HG03457 (cell line): ENCODE results near the gene ENPP3.
A peak's percentile ranks its signal among the peaks of the same experiment; 100 is the strongest.

ENCODE experiments used
- ATAC-seq: cut with Tn5 transposase; IDR thresholded peaks from one replicate; pipeline ENCODE4 v1.9.1; 2021; ENCODE audit warnings: moderate number of reproducible peaks; ENCODE audit not compliant: unreplicated experiment

The ENPP3 gene

DNA sequence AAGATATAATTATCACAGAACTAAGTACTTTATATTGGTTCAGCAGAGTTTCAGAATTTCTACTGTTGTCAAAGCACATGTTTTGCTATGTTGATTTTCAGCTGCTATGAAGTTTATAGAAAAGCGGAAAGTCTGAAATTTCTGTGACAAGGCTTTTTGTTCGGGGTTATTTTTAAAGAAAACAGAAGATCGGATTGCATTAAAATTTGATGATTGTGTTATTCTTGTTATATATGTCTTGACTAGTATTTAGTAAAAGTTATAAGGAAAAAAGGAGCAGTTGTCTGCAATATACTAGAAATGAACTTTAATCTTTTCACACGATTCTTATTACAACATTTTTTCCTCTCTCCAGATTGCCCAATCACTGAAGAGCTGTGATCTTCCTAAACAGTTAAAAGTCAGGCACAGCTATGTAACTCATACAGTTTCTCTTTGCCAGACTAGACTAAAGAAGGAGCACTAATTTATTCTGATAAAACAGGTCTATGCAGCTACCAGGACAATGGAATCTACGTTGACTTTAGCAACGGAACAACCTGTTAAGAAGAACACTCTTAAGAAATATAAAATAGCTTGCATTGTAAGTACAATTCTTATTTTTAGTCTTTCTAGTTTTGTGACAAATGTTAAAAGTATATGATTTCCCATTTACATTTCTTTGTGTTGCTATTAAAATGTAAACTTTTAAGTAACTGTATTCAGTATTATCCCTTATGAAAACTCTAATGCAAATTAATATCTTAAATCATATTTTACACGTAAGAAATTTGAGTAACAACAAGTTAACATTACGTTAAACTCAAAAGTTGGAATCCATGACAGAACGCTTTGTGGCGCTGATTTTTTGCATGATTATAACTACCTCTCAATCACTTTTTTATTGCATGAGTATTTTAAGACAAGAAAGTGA is at the start of gene ENPP3:
TSS of gene ENPP3 (plus strand) at position 423 of the 913 bp plus-strand sequence. CDS start at position 506, 83 bp downstream.
- ATAC-seq: no peak

DNA sequence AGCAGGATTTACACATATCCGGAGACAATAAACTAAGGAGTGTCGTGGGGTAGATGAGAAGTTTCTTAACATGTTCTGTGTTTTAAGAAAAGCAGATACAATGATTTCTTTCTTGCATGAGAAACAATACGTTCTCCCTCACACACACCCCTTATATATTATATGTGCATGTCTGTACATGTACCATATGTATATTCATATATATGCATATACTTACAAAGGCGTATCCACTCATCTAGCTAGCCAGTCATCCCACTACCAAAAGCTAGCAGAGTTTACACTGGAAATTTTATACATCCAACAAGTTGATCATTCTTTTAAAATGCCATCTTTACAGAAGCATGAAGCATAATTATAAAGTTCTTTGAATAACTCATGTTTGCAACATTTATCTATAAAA is 49.2 kb upstream of the ENPP3 start:
- no peak for ATAC-seq

DNA sequence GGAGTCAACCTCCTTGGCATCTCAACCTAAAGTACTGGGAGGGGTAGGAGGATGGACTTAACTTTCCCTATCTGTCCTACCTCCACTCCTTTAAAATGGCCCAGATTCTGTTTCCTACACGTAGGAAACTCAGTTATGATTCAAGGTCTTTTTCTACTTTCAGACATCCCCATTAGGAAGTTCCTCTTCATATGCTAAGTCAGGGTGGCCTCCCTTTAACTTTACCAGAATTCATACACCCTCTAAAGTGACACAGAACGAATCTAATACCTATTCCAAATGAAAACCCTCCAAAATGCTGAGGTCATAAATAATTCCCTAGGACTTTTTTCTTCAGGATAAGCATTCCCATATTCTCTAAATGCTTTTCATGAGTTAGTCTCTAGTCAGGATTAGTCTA is 48.5 kb upstream of the ENPP3 start:
- ATAC-seq: no peak

DNA sequence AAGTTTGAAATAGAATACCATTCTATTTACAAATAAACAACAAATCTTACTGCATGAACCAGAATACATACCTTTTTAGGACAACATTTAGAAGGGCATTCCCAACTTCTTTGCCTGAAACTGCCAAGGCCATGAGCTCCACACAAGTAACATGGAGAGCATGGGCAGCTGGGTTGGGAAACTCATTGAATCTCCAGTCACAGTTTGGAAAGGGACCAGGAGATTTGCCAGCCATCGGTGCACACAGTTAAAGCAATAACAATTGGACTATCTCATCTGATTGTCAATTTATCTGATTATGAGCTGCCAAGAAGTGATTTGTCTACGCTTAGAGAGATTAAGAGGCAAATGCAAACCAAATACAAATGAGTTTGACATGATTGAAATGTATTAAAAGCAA is 44.2 kb upstream of the ENPP3 start:
- ATAC-seq: no peak

DNA sequence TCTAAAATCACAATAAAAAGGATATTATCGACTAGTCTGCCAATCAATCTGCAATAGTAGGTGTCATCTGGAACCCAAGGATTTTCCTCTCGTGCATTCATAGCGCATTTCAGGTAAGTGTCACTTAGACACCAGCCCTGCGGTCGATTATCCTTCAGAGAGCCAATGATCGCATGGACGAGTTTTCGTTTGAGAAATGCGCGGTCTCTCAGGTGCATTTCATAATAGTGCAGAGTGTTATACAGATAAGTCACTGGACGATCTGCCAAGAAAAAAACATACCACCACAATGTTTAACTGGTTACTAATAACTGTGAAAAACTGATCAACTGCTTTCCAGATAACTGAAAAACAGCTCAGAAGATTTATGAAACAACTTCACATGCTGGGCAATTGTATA is 43.0 kb upstream of the ENPP3 start:
- no peak for ATAC-seq

DNA sequence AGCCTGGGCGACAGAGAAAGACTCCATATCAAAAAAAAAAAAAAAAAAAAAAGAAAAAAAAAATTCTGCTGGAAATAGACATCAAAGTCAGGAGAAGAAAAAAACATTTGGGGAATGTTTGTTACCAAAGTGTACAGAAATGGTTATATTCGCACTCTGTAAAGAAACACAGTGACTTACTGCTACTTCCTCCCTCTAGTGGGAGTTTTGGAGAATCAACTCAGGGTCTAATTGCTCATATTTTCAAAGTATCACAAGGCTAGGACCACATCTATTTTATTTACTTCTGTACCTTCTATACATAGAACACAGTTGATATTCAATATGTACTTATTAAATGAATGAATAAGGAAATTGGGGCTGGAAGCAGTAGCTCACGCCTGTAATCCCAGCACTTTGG is 39.7 kb upstream of the ENPP3 start:
- ATAC-seq: no peak

DNA sequence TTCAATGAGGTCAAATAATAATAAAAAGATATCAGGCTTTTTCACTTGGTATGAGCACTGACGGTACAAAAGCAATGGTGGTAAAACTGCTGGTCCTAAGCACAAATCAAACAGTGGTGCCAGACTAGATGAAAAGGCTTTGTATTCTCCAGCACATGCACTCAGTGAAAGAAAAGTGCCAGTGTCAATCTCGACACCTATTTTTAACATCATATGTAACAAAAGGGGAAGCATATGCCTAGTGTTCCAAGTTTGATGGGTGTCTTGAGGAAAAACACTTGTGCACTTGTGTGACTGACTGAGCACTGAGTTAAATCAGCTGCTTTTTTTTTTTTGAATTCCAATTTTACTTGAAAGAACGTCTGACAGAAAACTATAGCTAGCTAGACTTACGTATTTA is 36.4 kb upstream of the ENPP3 start:
- ATAC-seq: no peak

DNA sequence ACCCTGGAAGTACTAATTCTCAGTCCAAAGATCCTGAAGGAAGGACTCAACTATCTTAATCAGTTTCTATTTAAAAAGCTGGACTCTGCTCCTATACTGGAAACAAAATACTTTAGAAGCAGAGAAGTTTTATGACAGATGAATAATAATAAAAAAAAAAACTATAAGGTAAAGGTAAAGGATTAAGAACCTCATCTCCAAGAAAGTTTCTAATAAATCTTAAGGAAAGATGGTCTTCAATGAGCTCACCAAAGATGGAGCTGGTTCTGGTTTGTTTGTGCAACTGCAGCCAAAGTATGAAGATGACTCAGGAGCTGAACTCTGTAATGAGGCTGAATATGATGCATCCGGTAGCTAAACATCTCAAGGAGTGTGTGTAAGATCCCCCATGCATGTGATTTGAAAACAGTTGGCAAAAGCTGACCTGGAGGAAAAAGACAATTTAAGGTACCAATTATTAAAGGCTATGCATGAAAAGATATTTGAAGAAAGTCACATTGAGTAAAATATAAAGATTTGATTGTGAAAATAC is 34.3 kb upstream of the ENPP3 start:
- ATAC-seq: no peak

DNA sequence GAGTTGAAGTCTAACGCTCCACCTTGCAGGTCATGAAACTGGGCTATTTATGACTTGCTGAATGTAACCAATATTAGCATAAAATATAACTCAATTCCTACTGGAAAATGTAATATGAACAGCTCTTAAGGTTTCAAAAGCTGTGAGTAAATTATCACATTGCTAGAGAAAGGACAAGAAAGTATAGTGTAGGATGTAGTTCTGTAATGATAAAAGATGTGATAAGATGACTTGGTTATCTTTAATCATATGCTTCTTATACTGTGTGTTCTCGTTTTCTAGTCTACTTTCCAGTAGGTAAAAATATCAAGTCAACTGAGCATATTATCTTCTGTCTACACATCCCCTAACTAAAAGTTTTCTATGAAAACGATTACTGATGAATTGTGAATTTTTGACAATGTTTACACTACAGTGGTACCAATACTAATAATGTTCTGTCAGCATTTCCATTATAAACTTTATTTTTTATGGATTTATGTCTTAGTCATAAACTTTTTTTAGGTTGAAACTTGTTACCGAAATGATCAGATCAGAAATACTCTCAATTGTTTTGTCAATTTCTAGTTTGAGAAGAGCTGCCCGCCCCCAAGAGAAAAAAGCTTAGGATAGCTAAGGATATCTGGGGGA is 23.7 kb upstream of the ENPP3 start:
- no peak for ATAC-seq

DNA sequence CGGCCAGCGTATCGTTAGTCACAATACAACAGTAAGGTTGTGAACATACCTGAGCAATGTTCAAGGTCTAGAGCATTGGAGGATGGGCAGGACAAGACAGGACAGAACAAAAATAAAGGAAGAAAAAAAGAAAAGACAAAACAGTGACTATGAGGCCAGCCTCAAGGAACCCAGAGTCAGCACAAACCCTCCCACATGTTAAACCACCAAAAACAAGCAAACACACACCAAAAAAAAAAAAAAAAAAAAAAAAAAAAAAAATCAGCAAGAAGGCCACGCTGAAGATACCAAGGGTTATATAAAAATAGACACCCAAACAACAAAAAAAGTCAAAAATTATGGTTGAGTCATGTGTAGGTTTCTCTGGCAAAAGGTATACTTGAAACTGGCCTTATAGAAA is 21.8 kb upstream of the ENPP3 start:
- no peak for ATAC-seq

DNA sequence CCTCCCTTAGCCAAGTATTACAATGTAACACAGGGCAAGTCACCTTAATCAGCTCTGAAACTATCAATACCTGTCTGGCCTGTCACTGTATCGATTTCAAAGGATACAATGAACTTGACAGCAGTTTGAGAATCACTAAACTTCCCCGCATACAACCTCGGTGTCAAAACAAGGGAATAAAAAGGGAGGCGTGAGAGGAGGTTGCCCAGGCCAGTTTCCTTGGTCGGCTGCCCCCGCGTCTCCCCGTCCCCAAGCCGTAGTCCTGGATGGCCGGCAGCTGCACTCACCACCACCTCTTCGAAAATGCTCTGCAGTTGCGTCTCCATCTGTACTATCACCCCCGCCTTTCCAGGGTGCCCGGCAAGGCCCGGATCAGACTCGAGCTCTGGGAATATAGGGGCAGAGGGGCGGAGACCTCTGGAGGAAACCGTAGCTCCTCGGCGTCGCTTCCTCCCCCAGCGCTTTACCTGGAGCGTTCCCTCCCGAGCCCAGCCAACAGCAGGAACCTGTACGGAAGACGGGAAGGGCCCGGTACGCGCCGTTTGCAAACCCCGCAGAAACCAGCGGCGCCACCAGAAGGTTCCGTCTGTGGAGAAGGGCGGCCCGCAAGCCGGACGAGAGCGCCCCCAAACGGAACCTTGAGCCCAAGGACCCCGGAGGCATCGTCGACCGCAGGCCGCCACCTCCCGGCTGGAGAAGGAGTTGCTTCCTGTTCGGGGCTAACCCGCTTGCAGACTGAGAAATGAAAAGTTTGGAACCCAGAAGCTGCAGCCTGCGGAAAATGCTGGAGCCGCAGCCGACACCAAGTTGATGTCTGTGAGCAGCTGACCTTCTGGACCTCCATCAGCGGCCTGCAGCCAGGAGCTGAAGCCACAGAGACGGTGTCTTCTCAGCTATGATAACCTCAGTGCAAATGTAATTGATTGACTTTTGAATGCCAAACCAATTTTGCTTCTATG is 9.1 kb upstream of the ENPP3 start, which contains the start of gene MED23:
TSS of gene MED23 (minus strand) at position 519 of the 959 bp plus-strand sequence. CDS start at position 326, 193 bp downstream.
- peak; percentile 96 for ATAC-seq

DNA sequence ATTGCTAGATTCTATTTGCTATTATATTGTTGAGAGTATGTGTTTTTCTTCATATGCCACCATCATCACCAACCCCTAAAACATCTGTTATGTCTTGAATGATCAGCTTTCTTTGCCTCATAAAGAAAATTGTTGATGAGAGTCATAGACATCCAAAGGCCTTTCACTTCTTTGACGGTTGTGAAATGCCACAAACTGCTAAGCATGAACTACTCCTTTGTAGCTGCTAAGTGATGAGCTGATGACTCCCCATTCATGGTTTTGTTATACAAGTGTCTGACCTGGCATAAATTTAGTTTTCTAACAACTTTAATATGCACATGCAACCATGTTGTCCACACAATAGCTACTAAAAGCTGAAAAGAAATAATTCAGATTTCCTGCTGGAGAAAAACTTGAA is 8.4 kb upstream of the ENPP3 start:
- ATAC-seq: no peak

DNA sequence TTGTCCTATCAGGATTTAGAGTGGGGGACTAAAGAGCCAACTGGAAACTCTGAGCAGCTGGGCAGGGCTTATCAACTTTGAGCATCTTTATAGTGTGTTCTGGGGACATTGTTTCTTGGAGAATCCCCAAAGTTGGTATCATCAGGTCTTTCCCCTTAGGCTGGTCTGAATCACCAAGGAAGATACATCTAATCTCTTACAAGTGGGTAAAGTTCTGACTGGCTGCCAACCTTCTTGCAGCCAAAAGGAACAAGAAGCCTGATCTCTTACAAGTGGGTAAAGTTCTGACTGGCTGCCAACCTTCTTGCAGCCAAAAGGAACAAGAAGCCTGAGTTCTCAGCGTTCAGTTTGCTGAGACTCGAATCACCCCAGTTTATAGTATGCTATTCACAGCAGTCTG is 7.5 kb upstream of the ENPP3 start:
- ATAC-seq: no peak

DNA sequence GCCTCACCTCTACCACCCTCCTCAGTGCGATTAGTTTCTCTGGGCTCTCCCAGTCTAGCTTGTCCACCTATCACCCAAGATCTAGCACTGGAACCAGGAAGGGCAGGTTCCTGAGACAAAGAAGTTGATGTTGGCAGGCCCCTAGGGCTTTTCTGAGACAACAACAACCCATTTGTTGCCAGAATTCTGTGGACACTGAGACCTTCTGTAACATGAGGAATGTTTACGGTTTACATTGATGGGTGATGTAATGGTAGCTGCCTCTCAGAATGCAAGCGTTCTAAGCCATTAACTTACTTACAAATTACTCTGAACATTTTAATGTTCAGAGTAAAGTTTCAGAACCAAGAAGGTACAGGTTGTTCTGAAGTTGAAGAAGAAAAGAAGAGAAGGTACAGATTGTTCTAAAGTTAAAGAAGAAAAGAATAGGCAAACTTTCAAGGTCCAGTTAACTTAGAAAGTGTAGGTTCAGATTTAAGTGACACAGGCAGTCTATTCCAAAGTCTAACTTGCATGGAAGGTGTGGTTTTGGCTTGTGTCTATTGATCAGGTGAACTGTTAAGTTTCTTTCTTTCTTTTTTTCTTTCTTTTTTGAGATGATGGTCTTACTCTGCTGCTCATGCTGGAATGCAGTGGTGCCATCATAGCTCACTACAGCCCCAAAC is 5.3 kb upstream of the ENPP3 start:
- no peak for ATAC-seq

DNA sequence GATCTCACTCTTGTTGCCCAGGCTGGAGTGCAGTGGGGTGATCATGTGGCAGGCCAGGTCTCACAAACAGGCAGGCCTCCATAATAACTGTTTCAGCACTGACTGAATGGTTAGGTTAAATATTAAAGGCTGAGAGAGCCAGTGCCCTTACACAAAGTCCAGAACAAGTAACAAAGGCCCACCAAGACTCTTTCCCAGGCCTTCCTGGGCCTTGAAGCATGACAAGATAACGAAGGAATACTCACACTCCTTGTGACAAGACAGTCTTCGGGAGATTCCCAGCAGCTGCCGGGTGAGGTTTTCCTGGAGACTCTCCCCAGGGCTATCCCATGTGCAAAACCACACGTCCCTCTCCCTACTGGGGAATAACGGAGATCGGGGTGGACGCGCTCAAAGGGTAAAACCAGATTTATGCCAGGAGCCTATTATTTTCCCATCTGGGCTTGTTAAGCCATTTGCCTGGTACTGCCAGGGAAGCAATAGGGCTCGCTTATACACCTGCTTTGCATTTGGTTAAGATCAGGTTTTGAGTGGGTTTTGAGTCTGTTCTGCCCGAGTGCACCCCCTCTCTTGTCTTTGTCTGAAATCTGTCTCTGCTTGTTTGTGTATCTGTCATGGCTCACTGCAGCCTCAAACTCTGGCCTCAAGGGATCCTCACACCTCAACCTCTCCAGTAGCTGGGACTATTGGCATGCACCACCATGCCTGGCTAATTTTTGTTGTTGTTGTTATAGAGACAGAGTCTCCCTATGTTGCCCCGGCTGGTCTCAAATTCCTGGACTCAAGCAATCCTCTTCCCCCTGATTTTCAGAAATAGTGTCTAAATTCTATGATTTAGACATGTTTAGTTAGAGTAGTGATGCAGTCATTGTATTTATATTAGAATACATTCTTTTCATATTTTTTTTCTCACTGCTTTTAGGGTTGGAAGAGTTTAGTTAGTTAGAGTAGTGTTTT is 1.4 kb upstream of the ENPP3 start:
- peak; percentile 75 for ATAC-seq

DNA sequence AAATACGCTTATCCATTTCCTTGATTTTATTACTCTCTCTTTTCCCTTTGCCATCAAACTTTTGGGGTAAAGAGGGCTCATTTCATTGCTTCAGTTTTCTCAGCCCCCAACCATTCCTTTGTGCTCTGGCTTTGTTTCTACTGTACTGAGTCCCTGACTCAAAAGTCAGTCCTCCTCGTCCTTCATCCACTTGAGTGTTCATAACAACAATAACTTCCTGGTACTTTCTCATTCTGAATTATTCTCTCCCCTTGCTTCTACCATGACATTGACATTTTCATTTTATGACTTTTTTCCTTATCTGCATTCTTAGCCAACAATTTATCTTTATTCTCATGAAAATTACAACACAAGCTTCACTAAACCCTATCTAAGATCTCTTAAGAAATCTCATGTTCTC is 911 bp downstream of the ENPP3 start:
- ATAC-seq: no peak

DNA sequence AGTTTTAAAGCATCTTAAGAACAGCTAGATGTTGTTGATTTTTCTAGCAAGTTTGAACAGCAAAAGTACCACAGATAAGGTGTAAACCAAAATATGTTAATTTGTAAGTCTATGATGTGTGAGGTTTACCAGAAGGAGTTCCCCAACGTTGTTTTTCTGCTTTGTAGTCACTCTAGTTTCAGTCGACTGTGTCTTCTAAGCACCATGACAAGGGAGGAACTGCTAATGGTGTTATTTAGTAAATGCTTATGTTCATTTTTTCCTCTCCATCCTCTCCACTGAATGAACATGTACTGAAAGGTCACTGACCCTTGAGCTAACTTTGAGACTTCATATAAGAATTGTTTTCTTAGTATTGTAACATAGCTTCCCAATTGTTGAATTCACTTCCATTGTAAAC is 3.0 kb downstream of the ENPP3 start:
- no peak for ATAC-seq

DNA sequence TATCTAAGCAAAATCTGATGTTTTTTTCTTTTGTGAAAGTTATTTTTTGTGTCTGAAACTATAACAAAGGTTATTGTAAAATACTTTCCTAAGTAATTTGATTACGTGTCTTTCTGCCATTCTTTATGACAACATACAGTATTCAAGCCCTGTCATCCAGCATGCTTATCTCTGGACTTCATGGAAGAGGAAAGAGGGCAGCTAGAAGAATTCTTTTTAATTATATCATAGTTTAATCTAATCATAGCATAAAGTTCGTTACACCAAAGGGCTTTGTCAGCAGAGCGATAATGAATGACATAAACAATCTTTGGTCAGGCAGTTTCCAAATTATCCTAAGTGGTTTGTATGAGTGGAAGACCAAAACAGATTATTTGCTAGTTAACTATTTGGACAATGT is 3.5 kb downstream of the ENPP3 start:
- ATAC-seq: no peak

DNA sequence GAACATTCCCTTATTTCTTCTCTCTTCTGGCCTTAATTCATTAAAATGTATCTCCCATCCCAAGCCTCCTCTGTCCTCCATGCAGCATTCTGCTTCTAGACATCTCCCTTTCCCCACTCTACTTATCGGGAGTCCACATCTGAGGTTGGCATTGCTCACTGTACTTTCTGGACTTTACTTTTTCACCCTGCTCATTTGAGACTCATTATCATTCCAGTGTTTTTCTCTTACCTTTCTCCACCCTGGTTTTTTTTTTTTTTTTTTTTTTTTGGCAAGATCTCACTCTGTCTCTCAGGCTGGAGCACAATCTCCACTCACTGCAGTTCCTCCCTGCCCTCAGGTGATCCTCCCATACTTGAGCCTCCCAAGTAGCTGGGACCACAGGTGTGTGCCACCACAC is 4.5 kb downstream of the ENPP3 start:
- no peak for ATAC-seq
